ENCODE data around the gene NOP14. TPM values are rescaled to one million over a fixed set of nuclear protein-coding genes. Genes with fewer than 3 reads are reported as not detected.

The NOP14 gene
- total and polyA plus RNA-seq, 11 donors, result 11.4 to 26.0 (median 15.8) TPM

DNA sequence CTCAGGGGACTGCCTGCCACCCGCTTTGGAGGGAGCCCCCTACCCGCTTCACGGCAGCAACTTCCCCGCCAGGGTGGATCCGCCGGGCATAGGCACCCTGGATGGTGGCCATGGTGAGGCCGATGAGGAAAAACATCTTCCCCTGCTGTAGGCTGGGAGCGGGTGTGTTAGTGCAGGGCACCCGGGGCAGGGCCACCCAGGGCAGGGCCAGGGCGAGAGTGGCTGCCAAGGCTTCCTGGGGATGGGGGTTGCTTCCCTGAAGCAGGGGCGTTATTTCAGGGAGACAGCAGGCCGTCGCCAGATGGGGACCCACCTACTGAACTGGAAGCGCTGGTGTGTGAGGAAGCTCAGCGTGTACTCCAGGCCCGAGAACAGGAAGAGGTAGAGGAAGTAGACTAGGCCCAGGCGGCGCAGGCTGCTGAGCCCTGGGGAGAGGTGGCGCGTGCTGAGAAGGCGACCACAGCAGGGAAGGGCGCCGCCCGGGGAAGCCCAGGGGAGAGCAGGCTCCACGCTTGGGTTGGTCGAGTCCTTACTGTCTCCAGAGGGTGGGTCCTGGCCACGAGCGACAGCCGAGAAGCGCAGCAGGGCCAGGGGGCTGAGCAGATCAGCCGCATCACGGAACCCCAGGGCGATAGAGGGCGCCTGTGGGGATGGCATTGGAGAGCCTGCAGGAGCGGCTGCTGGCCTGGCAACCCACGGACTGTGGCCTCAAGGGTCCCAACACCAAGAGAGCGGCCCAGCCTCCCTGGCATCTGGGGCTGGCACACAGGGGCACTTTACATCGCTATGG is 31.5 kb downstream of the NOP14 start:
- peak; percentile 21 to 71 (median 45) for ATAC-seq
- 55 to 64% (median 61%) methylated on average over 32 to 38 of the region's 38 CpGs for WGBS, 4 donors

DNA sequence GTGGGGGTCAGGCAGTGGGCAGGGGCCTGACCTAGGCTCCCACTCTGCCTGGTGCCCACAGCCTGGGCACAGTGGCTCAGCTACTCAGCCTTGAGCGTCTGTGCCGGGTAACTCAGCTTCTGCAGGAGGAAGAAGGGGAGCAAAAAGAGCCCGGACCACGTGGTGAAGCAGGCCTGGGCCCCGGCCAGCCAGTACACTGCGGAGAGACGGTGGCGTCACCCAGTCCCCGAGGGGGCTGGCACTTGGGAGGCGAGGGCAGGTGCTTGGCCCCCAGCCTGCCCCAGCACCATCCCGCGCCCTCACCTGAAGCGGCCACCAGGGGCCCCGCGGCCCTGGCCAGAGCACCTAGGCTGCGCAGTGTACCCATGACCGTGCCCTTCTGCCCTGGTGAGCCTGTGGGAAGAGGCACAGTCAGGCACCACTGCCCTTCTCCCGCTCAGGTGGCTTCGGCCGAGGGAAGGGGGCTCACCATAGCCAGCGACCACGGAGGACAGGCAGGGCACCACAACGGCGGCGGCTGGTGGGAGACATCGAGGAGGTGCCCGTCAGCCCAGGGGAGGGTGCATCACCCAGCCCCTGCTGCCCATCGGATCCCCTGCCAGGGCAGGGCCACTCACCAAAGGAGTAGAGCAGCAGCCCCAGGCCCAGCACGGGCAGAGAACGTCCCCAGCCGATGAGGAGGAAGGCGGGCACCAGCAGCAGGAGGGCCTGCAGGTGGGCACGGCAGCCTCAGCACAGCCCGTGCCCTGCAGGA is 32.3 kb downstream of the NOP14 start:
- TF ChIP-seq POLR2A (IDR thresholded peaks at IDR 0.05), result no peak
- TF ChIP-seq, protein P1, sequence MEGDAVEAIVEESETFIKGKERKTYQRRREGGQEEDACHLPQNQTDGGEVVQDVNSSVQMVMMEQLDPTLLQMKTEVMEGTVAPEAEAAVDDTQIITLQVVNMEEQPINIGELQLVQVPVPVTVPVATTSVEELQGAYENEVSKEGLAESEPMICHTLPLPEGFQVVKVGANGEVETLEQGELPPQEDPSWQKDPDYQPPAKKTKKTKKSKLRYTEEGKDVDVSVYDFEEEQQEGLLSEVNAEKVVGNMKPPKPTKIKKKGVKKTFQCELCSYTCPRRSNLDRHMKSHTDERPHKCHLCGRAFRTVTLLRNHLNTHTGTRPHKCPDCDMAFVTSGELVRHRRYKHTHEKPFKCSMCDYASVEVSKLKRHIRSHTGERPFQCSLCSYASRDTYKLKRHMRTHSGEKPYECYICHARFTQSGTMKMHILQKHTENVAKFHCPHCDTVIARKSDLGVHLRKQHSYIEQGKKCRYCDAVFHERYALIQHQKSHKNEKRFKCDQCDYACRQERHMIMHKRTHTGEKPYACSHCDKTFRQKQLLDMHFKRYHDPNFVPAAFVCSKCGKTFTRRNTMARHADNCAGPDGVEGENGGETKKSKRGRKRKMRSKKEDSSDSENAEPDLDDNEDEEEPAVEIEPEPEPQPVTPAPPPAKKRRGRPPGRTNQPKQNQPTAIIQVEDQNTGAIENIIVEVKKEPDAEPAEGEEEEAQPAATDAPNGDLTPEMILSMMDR (IDR thresholded peaks at IDR 0.05), result no peak
- DNase-seq, result peak in 1 of 5 donors; percentile 67
- Histone ChIP-seq H3K4me3 (no peak overlapping the region), H3K27ac (peak overlapping the region; percentile 29 to 91 (median 69)), H3K9me3 (no peaks in the 10 kb centered on the region), H3K36me3 (peaks cover 0 to 60% (median 51%) of the 10 kb centered on the region in 9 donors), H3K4me1 (peaks cover 2 to 49% (median 37%) of the 10 kb centered on the region in 12 donors), H3K27me3 (no peaks in the 10 kb centered on the region)
- ATAC-seq, result peak in 2 of 4 donors; percentile 2 to 3
- intact Hi-C loops (cut with DNase I), result loop anchor here in 8 of 10 donors (5.0 to 10.0 kb wide), 6 partner anchors 86 to 174 kb away; partner anchors contain the start of genes ADD1 (in 4 of the 8) and TNIP2 (in 1 of the 8)
- 59 to 77% (median 72%) methylated on average over 20 to 34 of the region's 34 CpGs for WGBS, 4 donors

More for the DNA sequence above, 31.5 kb downstream of the NOP14 start:
- Histone ChIP-seq H3K27ac (peak overlapping the region; percentile 52 to 91 (median 69)), H3K9me3 (no peaks in the 10 kb centered on the region), H3K27me3 (no peaks in the 10 kb centered on the region), H3K4me1 (peaks cover 2 to 55% (median 42%) of the 10 kb centered on the region in 12 donors), H3K4me3 (peak overlapping the region in 3 of 12 donors; percentile 10 to 34 (median 19)), H3K36me3 (peaks cover 0 to 52% (median 43%) of the 10 kb centered on the region in 9 donors)
- TF ChIP-seq, protein P1 (IDR thresholded peaks at IDR 0.05), result peak in 6 of 12 donors; percentile 12 to 33 (median 24)
- TF ChIP-seq POLR2A (IDR thresholded peaks at IDR 0.05), result no peak
- intact Hi-C loops (cut with DNase I), result loop anchor here in 8 of 10 donors (5.0 to 10.0 kb wide), 6 partner anchors 87 to 174 kb away; partner anchors contain the start of genes ADD1 (in 4 of the 8) and TNIP2 (in 1 of the 8)
- DNase-seq, result peak; percentile 65 to 88 (median 81)

DNA sequence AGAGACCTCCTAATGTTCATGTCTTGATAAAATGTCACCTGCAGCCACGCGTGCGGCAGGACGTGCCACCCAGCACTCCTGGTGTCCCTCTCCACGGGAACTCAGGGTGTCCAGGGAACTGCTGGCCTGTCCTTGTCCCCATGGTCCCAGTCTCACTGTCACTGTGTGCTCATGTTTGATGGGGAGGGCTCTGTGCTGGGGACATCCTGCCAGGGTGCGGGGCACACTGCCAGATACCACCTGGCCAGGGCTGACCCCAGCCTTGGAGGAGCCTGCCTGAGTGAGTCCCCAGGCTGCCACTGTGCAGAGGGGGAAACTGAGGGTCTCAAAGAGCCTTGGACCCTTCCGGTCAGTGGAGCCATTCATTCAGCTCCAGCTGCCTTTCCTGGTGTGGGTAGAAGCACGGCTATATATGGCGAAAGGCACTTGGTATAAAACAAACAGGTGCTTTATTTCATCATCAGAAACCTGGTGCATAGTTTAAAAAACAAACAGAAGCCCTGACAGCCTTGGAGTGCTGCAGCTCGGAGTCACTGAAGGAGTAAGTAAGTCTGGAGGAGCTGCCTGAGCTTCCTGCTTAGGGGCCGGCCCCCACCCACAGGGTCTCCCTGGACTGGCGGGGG is 33.0 kb downstream of the NOP14 start:
- TF ChIP-seq, protein P1 (IDR thresholded peaks at IDR 0.05), result no peak
- TF ChIP-seq POLR2A (IDR thresholded peaks at IDR 0.05), result no peak
- H3K9me3 ChIP-seq, result no peaks in the 10 kb centered on the region
- H3K36me3 ChIP-seq, result peaks cover 0 to 67% (median 58%) of the 10 kb centered on the region in 9 donors
- H3K27me3 ChIP-seq, result no peaks in the 10 kb centered on the region
- ATAC-seq (no peak), DNase-seq (peak in 1 of 5 donors; percentile 32)
- intact Hi-C loops (cut with DNase I), result loop anchor here in 8 of 10 donors (5.0 to 10.0 kb wide), 6 partner anchors 85 to 173 kb away; partner anchors contain the start of genes ADD1 (in 4 of the 8) and TNIP2 (in 1 of the 8)
- WGBS, 4 donors, result 87 to 91% (median 91%) methylated on average over 11 to 12 of the region's 12 CpGs
- H3K4me1 ChIP-seq, result peaks cover 1 to 42% (median 30%) of the 10 kb centered on the region in 12 donors
- H3K4me3 ChIP-seq, result no peak overlapping the region
- peak overlapping the region in 3 of 12 donors; percentile 69 to 90 (median 86) for H3K27ac ChIP-seq

All from heart left ventricle (tissue), 16 donors.